Memory B cell (primary cell): ENCODE measurements around the gene LHPP.

Source experiments
- ATAC-seq: fragments of 150-1000 bp; cut with Tn5 transposase; 2 replicates; pipeline ENCODE4 v1.10.0; 2021; ENCODE audit warnings: low read depth, mild to moderate bottlenecking, moderate library complexity
- DNase-seq, 2 donors: peaks; one replicate each; pipeline ENCODE4 v3.0.0; 2022; ENCODE audit warnings: low spot score in 2 of 2
- H3K27ac Mint-ChIP-seq: one replicate; pipeline ENCODE4 v1.8.0; 2022; ENCODE audit warnings: mild to moderate bottlenecking, moderate library complexity, mixed read lengths
- H3K27me3 Mint-ChIP-seq: one replicate; pipeline ENCODE4 v1.8.0; 2022; ENCODE audit warnings: mixed read lengths
- H3K36me3 Mint-ChIP-seq: one replicate; pipeline ENCODE4 v1.8.0; 2022; ENCODE audit warnings: mild to moderate bottlenecking, mixed read lengths
- H3K4me1 Mint-ChIP-seq: one replicate; pipeline ENCODE4 v1.8.0; 2022; ENCODE audit warnings: mixed read lengths
- H3K4me3 Mint-ChIP-seq: one replicate; pipeline ENCODE4 v1.8.0; 2022; ENCODE audit warnings: mild to moderate bottlenecking, moderate library complexity, mixed read lengths
- H3K9me3 Mint-ChIP-seq: one replicate; pipeline ENCODE4 v1.8.0; 2022; ENCODE audit warnings: mixed read lengths

The LHPP gene

GRCh38 chr10:124650263-124650662, 188.6 kb downstream of the LHPP start:
- Mint-ChIP-seq H3K36me3 (peaks cover 5% of the 10 kb centered on the region), H3K9me3 (no peaks in the 10 kb centered on the region), H3K27ac (peak overlapping the region; percentile 96), H3K4me3 (peak overlapping the region; percentile 30), H3K27me3 (no peaks in the 10 kb centered on the region), H3K4me1 (peaks cover 77% of the 10 kb centered on the region)
- DNase-seq (no peak), ATAC-seq (no peak)

- Mint-ChIP-seq H3K27ac (peak overlapping the region; percentile 96), H3K27me3 (no peaks in the 10 kb centered on the region), H3K4me1 (peaks cover 80% of the 10 kb centered on the region), H3K36me3 (peaks cover 5% of the 10 kb centered on the region), H3K4me3 (peak overlapping the region; percentile 30), H3K9me3 (no peaks in the 10 kb centered on the region)
- peak; percentile 22 for ATAC-seq
- DNase-seq: no peak
Measured at GRCh38 chr10:124650820-124651401, 189.3 kb downstream of the LHPP start.

GRCh38 chr10:124651402-124651891, 189.8 kb downstream of the LHPP start:
- peak overlapping the region; percentile 63 for H3K4me3 Mint-ChIP-seq
- no peak for DNase-seq
- peak; percentile 46 for ATAC-seq
- H3K27me3 Mint-ChIP-seq: no peaks in the 10 kb centered on the region
- peaks cover 77% of the 10 kb centered on the region for H3K4me1 Mint-ChIP-seq
- peaks cover 6% of the 10 kb centered on the region for H3K36me3 Mint-ChIP-seq
- peak overlapping the region; percentile 96 for H3K27ac Mint-ChIP-seq
- H3K9me3 Mint-ChIP-seq: no peaks in the 10 kb centered on the region

- peak overlapping the region; percentile 96 for H3K27ac Mint-ChIP-seq
- H3K4me1 Mint-ChIP-seq: peaks cover 72% of the 10 kb centered on the region
- peak overlapping the region; percentile 63 for H3K4me3 Mint-ChIP-seq
- H3K27me3 Mint-ChIP-seq: no peaks in the 10 kb centered on the region
- ATAC-seq: no peak
- no peaks in the 10 kb centered on the region for H3K9me3 Mint-ChIP-seq
- H3K36me3 Mint-ChIP-seq: peaks cover 5% of the 10 kb centered on the region
- no peak for DNase-seq
Measured at GRCh38 chr10:124652200-124652599, 190.6 kb downstream of the LHPP start.

- peak overlapping the region; percentile 96 for H3K27ac Mint-ChIP-seq
- H3K9me3 Mint-ChIP-seq: no peaks in the 10 kb centered on the region
- ATAC-seq (no peak), DNase-seq (no peak)
- peaks cover 5% of the 10 kb centered on the region for H3K36me3 Mint-ChIP-seq
- H3K4me3 Mint-ChIP-seq: no peak overlapping the region
- H3K4me1 Mint-ChIP-seq: peaks cover 70% of the 10 kb centered on the region
- no peaks in the 10 kb centered on the region for H3K27me3 Mint-ChIP-seq
Measured at GRCh38 chr10:124652701-124653100, 191.1 kb downstream of the LHPP start.

GRCh38 chr10:124653311-124653710, 191.7 kb downstream of the LHPP start:
- H3K27me3 Mint-ChIP-seq: no peaks in the 10 kb centered on the region
- H3K36me3 Mint-ChIP-seq: peaks cover 5% of the 10 kb centered on the region
- H3K9me3 Mint-ChIP-seq: no peaks in the 10 kb centered on the region
- no peak for ATAC-seq
- peaks cover 71% of the 10 kb centered on the region for H3K4me1 Mint-ChIP-seq
- DNase-seq: no peak
- peak overlapping the region; percentile 96 for H3K27ac Mint-ChIP-seq
- no peak overlapping the region for H3K4me3 Mint-ChIP-seq

- H3K9me3 Mint-ChIP-seq: no peaks in the 10 kb centered on the region
- H3K4me3 Mint-ChIP-seq: no peak overlapping the region
- H3K27me3 Mint-ChIP-seq: no peaks in the 10 kb centered on the region
- peaks cover 72% of the 10 kb centered on the region for H3K4me1 Mint-ChIP-seq
- H3K36me3 Mint-ChIP-seq: peaks cover 5% of the 10 kb centered on the region
- no peak for ATAC-seq
- DNase-seq: no peak
- H3K27ac Mint-ChIP-seq: peak overlapping the region; percentile 67
Measured at GRCh38 chr10:124653811-124654651, 192.4 kb downstream of the LHPP start.

GRCh38 chr10:124654686-124655085, 193.1 kb downstream of the LHPP start:
- Mint-ChIP-seq H3K27ac (peak overlapping the region; percentile 67), H3K9me3 (no peaks in the 10 kb centered on the region), H3K4me1 (peaks cover 73% of the 10 kb centered on the region), H3K36me3 (peaks cover 5% of the 10 kb centered on the region), H3K27me3 (no peaks in the 10 kb centered on the region), H3K4me3 (no peak overlapping the region)
- DNase-seq (no peak), ATAC-seq (no peak)

GRCh38 chr10:124655191-124656112, 193.8 kb downstream of the LHPP start:
- peak overlapping the region; percentile 67 for H3K27ac Mint-ChIP-seq

GRCh38 chr10:124656113-124656490, 194.5 kb downstream of the LHPP start:
- peaks cover 68% of the 10 kb centered on the region for H3K4me1 Mint-ChIP-seq
- no peaks in the 10 kb centered on the region for H3K9me3 Mint-ChIP-seq
- peaks cover 3% of the 10 kb centered on the region for H3K36me3 Mint-ChIP-seq
- DNase-seq (no peak), ATAC-seq (no peak)
- peak overlapping the region; percentile 67 for H3K27ac Mint-ChIP-seq
- no peak overlapping the region for H3K4me3 Mint-ChIP-seq
- H3K27me3 Mint-ChIP-seq: no peaks in the 10 kb centered on the region

More at GRCh38 chr10:124655191-124656112, 193.8 kb downstream of the LHPP start:
- no peaks in the 10 kb centered on the region for H3K9me3 Mint-ChIP-seq
- H3K4me3 Mint-ChIP-seq: no peak overlapping the region
- DNase-seq (no peak), ATAC-seq (no peak)
- no peaks in the 10 kb centered on the region for H3K27me3 Mint-ChIP-seq
- H3K36me3 Mint-ChIP-seq: peaks cover 5% of the 10 kb centered on the region
- peaks cover 71% of the 10 kb centered on the region for H3K4me1 Mint-ChIP-seq

- no peaks in the 10 kb centered on the region for H3K9me3 Mint-ChIP-seq
- no peaks in the 10 kb centered on the region for H3K27me3 Mint-ChIP-seq
- ATAC-seq (no peak), DNase-seq (no peak)
- H3K27ac Mint-ChIP-seq: peak overlapping the region; percentile 52
- H3K36me3 Mint-ChIP-seq: peaks cover 3% of the 10 kb centered on the region
- no peak overlapping the region for H3K4me3 Mint-ChIP-seq
- peaks cover 66% of the 10 kb centered on the region for H3K4me1 Mint-ChIP-seq
Measured at GRCh38 chr10:124656541-124656940, 194.9 kb downstream of the LHPP start.

- Mint-ChIP-seq H3K27ac (peak overlapping the region; percentile 92), H3K27me3 (no peaks in the 10 kb centered on the region), H3K4me3 (peak overlapping the region; percentile 17), H3K9me3 (no peaks in the 10 kb centered on the region), H3K36me3 (peaks cover 5% of the 10 kb centered on the region), H3K4me1 (peaks cover 55% of the 10 kb centered on the region)
- peak; percentile 82 for ATAC-seq
- no peak for DNase-seq
Measured at GRCh38 chr10:124657806-124658205, 196.2 kb downstream of the LHPP start.

GRCh38 chr10:124658591-124659242, 197.1 kb downstream of the LHPP start:
- Mint-ChIP-seq H3K27ac (peak overlapping the region; percentile 92), H3K27me3 (no peaks in the 10 kb centered on the region), H3K4me3 (no peak overlapping the region), H3K4me1 (peaks cover 50% of the 10 kb centered on the region), H3K36me3 (peaks cover 8% of the 10 kb centered on the region), H3K9me3 (no peaks in the 10 kb centered on the region)
- DNase-seq (no peak), ATAC-seq (no peak)
